T follicular helper cell (primary cell): ENCODE measurements around the gene EHF.

ENCODE experiments used
- DNase-seq: peaks from one replicate; pipeline ENCODE4 v3.0.0-alpha.2; 2020; ENCODE audit warnings: low read depth

The EHF gene

GRCh38 chr11:34625576-34625975 lies 4.7 kb downstream of the EHF start:
- no peak for DNase-seq

DNA sequence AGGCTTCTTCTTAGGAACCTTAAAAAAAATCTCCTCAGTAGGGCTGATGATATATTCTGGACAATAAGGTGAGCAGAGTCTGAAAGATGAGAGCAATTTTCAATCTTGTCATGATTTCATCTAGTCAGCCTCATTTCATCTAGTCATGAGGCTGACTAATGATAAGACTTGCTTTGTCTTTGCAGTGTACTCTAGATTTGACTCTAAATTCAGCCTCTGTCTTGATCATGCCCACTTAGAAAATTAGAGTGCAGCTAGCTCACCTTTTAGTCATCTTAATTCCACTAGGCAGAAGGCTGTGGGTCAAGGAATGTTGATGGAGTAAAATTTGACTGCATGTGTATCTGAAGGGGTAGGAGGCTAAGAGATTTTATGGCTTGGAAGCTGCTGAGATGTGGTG lies 5.5 kb downstream of the EHF start:
- DNase-seq = no peak

GRCh38 chr11:34627197-34627596 lies 6.3 kb downstream of the EHF start:
- DNase-seq = no peak

DNA sequence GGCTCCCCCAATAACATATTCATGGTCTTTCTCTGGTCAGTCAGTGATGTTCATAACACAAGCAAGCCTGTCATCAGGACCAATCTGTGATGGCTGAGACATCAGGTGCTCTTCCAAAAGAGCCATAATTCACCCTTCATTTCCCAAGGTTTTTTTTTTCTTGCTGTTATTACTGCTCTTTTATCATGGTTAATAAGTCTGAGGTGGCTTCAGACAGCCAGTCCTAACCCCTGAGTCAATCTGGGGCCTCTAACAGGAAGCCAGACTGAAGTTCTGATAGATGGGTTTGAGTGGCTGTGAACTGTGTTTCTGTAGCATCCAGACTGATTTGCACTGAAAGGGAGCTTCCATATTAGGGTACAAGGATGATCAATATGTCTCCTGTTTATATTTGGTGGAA lies 8.8 kb downstream of the EHF start:
- DNase-seq = no peak

DNA sequence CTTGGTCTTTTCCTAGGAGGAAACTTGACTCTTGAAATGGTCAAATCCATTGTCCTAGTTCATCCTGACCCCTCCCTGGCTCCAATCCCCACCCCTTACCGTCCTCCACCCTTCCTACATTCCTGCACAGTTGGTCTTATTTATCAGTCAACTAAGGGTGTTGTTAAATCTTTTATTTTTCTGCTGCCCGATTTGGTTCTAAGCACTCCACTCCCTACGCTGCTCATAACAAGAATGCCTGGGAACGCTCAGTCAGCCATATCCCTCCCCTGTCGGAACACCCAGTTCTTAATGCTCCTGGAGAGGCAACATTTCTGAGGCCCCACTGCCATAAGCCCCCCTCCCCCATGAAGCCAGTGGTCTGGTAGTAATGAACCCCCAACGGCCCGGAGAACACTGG lies 9.7 kb downstream of the EHF start:
- no peak for DNase-seq

DNA sequence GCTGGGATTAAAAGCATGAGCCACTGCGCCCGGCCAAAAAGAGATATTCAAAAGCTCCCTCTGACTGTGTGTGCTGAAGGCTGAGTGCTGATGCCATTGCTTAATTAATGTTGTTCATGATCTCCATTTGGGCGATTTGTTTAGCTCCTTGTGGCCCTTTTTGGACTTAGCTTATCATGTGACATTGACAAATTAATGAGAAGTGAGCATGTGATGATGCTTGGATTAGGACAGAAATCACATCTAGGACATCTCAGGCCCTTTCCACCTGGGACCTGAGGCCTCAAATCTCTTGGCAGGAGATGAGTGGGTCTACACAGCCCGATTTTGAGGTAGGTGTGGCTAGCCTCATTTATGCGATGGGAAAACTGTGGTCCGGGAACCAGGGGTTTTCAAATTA lies 10.4 kb downstream of the EHF start:
- no peak for DNase-seq

DNA sequence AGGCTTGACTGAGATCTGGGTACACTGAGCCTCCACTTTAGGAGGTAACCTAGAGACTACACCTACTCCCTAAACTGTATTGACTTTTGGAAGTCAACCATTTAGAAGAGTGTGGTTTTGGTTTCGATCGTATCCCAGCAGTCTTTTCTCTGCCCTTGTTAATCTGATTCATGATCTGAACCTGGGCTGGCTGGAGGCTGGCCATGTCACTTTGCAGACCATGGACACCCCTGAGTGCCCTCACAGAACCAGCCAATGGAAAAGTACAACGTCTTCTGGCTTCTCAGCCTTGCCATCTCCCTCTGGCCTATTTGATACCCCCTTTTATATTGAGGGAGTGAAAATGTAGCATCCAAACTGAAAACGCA lies 10.8 kb downstream of the EHF start:
- DNase-seq = no peak

GRCh38 chr11:34632105-34632791 lies 11.4 kb downstream of the EHF start:
- DNase-seq = no peak

GRCh38 chr11:34633640-34633989 lies 12.7 kb downstream of the EHF start:
- no peak for DNase-seq

- no peak for DNase-seq
These were observed 13.2 kb downstream of the EHF start for GRCh38 chr11:34633990-34634693.

DNA sequence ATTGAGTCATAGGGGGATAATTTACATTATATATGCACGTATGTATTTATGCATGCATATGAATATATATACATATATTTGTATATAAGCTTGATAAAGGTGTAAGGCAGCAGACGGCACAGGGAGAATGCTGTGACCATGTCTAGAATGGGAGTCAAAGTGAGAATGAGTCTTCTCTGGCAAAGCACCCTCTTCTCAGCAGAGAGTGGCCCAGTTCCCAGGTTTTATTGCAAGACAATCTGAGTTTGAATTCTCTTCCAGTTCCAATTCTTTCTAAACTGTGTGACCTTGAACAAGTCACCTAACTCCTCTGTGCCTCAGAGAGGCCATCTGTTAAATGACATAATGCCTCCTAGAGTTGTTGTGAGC lies 13.8 kb downstream of the EHF start:
- no peak for DNase-seq

- no peak for DNase-seq
These were observed 15.2 kb downstream of the EHF start for GRCh38 chr11:34636127-34636526.

DNA sequence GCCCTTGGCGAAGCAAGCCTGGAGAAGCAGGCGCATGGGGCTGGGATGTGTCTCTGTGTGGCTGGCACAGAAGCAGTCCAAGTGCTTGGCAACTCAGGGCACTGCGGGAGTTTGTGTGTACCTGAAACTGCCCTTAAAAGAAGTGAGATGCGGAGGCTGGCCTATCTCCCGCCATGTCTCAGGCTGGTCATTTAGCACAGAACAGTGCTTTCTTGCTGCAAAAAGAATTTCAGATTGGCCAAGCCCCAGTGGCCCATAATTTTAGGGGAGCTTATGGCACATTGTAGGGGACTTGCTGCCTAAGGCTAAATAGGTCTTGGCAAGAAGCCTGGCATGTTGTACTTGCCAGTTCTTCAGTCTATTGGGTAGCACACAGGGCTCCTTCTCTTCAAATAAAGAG lies 16.4 kb downstream of the EHF start:
- DNase-seq = no peak

- DNase-seq = no peak
These were observed 18.0 kb downstream of the EHF start for GRCh38 chr11:34638897-34639296.

DNA sequence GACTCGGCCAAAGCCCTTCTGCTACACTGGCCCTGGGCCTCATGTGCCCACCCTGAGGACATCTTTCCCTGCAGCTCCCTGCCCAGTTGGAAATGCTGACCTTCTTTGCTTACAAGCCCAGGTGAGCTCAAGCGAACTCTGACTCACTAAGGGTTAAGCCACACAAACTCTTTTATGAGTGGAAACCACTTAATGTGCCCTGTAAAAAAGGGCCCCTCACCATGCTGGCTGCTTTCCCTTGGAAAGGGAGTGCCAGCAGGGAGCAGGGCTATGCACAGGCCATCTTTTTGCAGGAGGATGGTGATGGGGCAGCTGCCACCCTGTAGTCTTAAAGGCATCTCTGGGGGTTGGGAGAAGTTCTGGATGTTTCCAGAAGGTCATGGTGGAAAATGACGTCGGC lies 18.7 kb downstream of the EHF start:
- no peak for DNase-seq

DNA sequence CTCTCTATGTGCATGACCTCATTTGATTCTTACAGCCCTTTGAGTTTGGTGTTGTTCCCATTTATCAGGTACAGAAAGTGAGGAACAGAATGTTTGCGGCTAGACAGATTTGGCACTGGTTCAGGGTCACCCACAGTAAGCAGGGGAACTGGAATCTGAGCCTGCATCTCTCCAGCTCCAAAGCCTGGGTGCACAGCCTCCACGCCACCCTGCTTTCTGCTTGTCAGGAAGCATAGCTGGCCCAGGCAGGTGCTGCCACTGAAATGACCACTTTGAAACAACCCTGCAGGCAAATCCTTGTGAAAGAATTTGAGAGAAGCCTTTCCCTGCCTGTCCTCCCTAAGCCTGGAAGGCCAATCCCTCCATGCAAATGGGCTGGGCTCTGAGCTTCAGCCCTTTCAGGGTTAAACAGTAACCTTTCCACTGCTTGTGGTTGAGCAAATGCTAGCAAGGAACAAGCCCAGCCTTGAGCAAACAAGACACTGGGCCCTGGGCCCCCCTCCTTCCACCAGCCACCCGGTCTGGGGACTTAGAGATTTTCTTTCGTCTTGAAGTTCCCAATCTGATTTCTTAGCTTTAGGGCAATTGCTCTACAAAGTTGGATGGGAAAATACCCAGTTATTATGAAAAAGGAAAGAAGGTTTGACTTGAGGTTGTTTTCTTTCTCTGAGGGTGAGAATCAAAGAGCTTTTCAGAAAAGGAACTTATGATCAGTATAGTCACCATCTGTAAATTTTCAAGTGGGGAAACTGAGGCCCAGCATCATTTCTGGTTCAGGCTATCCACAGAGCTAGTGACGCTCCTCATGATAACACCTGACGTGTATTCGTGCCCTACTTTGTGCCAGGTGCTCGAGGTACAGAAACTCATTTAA lies 19.4 kb downstream of the EHF start:
- DNase-seq = no peak

DNA sequence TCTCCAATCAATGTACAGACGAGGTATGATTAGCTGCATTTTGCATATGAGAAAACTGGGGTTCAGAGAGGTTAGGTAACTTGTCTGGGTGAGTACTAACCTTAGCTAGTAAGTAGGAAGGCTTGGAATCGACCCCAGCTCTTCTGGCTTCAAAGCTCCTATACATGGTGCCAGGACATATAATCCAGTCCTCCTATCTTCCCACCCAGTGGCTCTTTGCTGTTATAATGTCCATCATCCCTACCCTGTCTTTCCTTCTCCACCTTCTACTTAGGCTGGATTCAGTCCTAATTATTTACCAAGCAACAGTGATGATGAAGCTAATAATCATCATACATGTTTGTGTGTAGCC lies 20.0 kb downstream of the EHF start:
- DNase-seq = no peak

GRCh38 chr11:34641456-34641855 lies 20.6 kb downstream of the EHF start:
- DNase-seq = no peak

GRCh38 chr11:34642001-34642554 lies 21.2 kb downstream of the EHF start:
- no peak for DNase-seq

- no peak for DNase-seq
These were observed 22.0 kb downstream of the EHF start for GRCh38 chr11:34642873-34643272.

GRCh38 chr11:34643311-34643710 lies 22.4 kb downstream of the EHF start:
- DNase-seq = no peak

DNA sequence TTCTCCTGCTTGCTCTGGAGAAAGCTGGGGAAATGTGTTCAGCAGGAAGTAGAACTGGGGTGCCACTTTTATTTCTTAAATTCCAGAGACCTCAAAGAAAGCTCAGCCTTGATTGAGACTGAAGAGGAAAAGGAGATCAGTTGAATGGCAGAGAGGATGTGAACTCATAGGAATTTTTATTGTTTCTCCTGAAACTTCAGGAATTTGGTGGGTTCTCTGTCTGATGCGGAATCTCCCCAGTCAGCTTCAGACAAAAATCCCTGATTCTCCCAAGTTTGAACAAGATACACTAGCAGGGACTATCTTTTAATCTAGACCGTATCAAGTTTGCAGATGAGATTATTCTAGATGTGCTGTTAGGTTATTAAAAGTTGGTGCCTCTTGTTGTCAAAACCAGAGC lies 23.0 kb downstream of the EHF start:
- DNase-seq = no peak
